ENCODE measurements around the gene TCP11L1. TPM values are rescaled to one million over a fixed set of nuclear protein-coding genes. Genes with fewer than 3 reads are reported as not detected.

The TCP11L1 gene
- total and polyA plus RNA-seq, 2 of the 8 experiments (the other 6 are each of a cell fraction or from before 2014, with no cell fraction given) = 10.9 to 23.1 TPM

DNA sequence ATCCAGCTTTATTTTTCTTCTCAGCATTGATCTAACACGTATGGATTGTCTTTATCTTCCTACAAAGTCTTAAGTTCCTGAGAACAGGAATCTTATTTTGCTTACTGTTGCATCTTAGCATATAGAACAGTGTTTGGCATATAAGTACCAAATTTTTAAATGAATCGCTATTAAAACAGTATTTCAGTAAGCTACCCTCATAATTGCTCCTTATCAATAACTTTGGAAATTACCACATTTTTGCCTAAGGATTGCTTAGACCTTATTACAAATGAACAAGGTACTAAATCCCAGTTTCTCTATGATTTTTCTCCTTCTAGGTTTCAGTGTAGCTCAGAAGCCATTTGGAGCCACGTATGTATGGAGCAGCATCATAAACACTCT is 14.0 kb upstream of the TCP11L1 start (continued):
- TF ChIP-seq, protein P1, sequence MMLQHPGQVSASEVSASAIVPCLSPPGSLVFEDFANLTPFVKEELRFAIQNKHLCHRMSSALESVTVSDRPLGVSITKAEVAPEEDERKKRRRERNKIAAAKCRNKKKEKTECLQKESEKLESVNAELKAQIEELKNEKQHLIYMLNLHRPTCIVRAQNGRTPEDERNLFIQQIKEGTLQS (IDR thresholded peaks at IDR 0.05; ENCODE audit: insufficient read depth, low read depth, low read length) = no peak
- no peak for TF ChIP-seq NRF1 (IDR thresholded peaks at IDR 0.05; ENCODE audit: low read depth, low read length)
- TF ChIP-seq YY1 (IDR thresholded peaks at IDR 0.05; ENCODE audit: low read depth, low read length) = no peak
- TF ChIP-seq FOSL1 (IDR thresholded peaks at IDR 0.05; ENCODE audit: insufficient read depth, low read depth, low read length) = no peak
- TF ChIP-seq, protein P2, sequence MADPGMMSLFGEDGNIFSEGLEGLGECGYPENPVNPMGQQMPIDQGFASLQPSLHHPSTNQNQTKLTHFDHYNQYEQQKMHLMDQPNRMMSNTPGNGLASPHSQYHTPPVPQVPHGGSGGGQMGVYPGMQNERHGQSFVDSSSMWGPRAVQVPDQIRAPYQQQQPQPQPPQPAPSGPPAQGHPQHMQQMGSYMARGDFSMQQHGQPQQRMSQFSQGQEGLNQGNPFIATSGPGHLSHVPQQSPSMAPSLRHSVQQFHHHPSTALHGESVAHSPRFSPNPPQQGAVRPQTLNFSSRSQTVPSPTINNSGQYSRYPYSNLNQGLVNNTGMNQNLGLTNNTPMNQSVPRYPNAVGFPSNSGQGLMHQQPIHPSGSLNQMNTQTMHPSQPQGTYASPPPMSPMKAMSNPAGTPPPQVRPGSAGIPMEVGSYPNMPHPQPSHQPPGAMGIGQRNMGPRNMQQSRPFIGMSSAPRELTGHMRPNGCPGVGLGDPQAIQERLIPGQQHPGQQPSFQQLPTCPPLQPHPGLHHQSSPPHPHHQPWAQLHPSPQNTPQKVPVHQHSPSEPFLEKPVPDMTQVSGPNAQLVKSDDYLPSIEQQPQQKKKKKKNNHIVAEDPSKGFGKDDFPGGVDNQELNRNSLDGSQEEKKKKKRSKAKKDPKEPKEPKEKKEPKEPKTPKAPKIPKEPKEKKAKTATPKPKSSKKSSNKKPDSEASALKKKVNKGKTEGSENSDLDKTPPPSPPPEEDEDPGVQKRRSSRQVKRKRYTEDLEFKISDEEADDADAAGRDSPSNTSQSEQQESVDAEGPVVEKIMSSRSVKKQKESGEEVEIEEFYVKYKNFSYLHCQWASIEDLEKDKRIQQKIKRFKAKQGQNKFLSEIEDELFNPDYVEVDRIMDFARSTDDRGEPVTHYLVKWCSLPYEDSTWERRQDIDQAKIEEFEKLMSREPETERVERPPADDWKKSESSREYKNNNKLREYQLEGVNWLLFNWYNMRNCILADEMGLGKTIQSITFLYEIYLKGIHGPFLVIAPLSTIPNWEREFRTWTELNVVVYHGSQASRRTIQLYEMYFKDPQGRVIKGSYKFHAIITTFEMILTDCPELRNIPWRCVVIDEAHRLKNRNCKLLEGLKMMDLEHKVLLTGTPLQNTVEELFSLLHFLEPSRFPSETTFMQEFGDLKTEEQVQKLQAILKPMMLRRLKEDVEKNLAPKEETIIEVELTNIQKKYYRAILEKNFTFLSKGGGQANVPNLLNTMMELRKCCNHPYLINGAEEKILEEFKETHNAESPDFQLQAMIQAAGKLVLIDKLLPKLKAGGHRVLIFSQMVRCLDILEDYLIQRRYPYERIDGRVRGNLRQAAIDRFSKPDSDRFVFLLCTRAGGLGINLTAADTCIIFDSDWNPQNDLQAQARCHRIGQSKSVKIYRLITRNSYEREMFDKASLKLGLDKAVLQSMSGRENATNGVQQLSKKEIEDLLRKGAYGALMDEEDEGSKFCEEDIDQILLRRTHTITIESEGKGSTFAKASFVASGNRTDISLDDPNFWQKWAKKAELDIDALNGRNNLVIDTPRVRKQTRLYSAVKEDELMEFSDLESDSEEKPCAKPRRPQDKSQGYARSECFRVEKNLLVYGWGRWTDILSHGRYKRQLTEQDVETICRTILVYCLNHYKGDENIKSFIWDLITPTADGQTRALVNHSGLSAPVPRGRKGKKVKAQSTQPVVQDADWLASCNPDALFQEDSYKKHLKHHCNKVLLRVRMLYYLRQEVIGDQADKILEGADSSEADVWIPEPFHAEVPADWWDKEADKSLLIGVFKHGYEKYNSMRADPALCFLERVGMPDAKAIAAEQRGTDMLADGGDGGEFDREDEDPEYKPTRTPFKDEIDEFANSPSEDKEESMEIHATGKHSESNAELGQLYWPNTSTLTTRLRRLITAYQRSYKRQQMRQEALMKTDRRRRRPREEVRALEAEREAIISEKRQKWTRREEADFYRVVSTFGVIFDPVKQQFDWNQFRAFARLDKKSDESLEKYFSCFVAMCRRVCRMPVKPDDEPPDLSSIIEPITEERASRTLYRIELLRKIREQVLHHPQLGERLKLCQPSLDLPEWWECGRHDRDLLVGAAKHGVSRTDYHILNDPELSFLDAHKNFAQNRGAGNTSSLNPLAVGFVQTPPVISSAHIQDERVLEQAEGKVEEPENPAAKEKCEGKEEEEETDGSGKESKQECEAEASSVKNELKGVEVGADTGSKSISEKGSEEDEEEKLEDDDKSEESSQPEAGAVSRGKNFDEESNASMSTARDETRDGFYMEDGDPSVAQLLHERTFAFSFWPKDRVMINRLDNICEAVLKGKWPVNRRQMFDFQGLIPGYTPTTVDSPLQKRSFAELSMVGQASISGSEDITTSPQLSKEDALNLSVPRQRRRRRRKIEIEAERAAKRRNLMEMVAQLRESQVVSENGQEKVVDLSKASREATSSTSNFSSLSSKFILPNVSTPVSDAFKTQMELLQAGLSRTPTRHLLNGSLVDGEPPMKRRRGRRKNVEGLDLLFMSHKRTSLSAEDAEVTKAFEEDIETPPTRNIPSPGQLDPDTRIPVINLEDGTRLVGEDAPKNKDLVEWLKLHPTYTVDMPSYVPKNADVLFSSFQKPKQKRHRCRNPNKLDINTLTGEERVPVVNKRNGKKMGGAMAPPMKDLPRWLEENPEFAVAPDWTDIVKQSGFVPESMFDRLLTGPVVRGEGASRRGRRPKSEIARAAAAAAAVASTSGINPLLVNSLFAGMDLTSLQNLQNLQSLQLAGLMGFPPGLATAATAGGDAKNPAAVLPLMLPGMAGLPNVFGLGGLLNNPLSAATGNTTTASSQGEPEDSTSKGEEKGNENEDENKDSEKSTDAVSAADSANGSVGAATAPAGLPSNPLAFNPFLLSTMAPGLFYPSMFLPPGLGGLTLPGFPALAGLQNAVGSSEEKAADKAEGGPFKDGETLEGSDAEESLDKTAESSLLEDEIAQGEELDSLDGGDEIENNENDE (IDR thresholded peaks at IDR 0.05; ENCODE audit: insufficient replicate concordance, low read length) = no peak
